HG03025 (cell line): ENCODE data around the gene SCFD2.

ENCODE experiments used
- ATAC-seq: cut with Tn5 transposase; IDR thresholded peaks from one replicate; pipeline ENCODE4 v1.9.1; 2021; ENCODE audit warnings: mild to moderate bottlenecking, moderate library complexity; ENCODE audit not compliant: unreplicated experiment, low FRiP score

Gene SCFD2

GRCh38 chr4:52873861-52874343 lies 492.0 kb downstream of the SCFD2 start:
- ATAC-seq = no peak

DNA sequence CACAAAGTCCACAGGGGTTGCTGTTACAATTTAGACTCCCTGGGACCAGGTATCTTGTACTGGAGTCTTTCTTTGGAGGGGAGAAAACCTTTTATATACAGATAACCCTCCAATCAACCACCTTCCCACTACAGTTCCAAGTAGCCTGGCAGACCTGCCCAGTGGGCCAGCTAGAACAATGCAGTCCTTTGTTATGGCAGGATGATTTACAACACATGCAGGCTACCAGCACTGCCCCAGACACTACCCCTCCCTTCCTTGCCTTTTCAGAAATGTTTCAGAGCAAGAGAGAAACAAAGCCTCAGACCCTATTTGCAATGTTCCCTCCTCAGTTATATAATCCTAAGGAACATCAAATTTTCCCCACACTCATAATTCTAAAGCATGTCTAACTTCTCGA lies 492.7 kb downstream of the SCFD2 start:
- no peak for ATAC-seq

DNA sequence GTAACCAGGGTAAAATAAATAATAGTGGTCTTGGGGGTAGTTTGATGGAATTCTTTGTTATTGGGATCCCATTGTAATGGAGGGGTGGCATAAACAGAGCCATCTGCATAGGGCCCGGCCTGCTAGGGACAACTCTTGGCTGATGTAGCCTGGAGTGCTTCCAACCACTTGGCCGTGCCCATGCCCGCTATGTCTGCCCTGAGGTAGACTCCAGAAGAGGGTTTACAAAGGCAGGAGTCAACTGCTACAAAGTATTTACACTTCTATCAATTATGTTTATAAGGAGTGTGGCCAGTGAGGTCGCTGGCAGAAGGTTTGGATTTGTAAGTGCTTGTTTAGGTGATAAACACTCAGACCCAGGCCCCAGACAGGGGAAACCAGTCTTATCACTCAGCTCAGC lies 495.6 kb downstream of the SCFD2 start:
- ATAC-seq = no peak

GRCh38 chr4:52869656-52870055 lies 496.2 kb downstream of the SCFD2 start:
- ATAC-seq = no peak

- ATAC-seq = no peak
Measured at GRCh38 chr4:52869196-52869595, 496.7 kb downstream of the SCFD2 start.

- ATAC-seq = no peak
Measured at GRCh38 chr4:52868133-52868532, 497.7 kb downstream of the SCFD2 start.

DNA sequence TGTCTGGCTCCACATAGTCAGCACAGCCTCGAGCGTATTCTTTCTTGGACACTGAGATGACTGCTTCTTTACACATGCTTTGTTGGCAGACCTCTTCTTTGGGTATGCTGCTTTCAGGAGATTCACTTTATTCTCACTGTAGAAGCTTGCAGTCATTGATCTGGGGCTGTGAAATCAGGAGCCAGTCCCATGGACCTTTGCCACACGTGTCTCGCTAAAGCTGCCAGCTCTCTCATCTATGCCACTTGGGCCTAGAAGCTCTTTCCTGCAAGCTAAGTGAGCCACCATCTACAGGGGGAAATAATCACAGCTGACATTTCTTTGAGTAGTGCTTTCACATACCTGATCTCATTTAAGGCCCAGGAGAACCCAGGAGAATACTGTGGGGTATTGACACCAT lies 498.7 kb downstream of the SCFD2 start:
- ATAC-seq = no peak

GRCh38 chr4:52866734-52867133 lies 499.1 kb downstream of the SCFD2 start:
- ATAC-seq = no peak

DNA sequence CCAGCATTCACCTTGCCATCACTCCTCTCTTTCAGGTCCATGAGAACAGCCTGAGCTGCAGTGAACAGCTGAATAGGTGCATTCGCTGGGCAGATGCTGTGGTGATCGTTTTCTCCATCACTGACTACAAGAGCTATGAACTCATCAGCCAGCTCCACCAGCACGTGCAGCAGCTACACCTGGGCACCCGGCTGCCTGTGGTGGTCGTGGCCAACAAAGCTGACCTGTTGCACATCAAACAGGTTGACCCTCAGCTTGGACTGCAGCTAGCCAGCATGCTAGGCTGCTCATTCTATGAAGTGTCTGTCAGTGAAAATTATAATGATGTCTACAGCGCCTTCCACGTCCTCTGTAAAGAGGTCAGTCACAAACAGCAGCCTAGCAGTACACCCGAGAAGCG lies 500.6 kb downstream of the SCFD2 start:
- no peak for ATAC-seq

DNA sequence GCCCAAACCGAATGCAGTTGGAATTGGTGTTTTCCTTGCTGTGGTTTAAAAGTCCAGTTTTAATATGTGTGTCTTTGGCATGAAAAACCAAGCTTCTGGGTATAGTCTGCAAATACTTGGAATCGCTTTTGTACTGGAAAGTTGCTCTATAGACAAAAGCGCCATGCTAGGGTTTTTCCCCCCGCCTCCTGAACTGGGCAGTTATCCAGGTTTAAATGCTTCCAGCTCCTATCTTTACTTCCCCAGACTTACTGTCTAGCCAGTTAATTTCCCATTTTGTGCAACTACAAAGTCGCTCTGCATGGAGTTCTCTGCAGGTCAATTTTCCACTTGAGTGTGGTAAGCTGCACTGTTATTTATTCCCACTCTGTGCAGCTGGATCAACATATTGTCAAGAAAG lies 501.1 kb downstream of the SCFD2 start:
- ATAC-seq = no peak

GRCh38 chr4:52863324-52863723 lies 502.5 kb downstream of the SCFD2 start:
- no peak for ATAC-seq

GRCh38 chr4:52862639-52863161 lies 503.2 kb downstream of the SCFD2 start:
- no peak for ATAC-seq

- ATAC-seq = peak; percentile 96
Measured at GRCh38 chr4:52861879-52862616, 503.8 kb downstream of the SCFD2 start, which contains the start of gene RASL11B. RASL11B (plus strand) TSS chr4:52862317; CDS start chr4:52862508, 191 bp downstream.

DNA sequence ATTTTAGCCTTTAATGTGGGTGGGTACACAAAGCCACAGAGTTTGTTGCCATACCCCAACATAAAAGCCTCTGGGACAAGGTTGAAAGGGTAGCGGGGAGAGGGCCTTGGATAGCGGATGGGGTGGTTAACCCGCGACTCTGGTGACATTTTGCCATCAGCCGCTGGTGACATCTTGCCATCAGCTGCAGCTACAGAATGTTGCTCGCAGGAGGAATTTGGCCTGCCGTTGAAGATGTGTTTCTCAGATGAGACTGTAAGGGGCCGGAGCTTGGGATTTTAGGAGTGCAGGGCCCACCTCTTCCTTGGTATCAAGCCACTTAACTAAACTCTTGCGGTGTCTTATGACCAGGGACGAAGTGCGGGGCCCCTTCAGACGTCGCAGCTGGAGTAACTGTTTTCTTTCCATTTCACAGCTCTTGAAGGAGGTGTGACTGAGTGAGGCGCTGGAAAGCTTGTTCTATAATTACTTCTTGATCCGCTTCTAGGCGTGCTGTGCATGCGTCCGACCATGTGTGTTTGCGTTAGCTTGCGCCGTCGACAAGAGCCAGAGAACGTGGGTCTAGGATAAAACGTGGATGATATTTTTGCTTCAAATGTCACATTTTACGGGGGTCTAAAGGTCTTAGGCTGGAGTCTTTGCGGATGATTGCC lies 504.6 kb downstream of the SCFD2 start:
- no peak for ATAC-seq

GRCh38 chr4:52860361-52860760 lies 505.5 kb downstream of the SCFD2 start:
- ATAC-seq = no peak

GRCh38 chr4:52856801-52857200 lies 509.1 kb downstream of the SCFD2 start:
- no peak for ATAC-seq

DNA sequence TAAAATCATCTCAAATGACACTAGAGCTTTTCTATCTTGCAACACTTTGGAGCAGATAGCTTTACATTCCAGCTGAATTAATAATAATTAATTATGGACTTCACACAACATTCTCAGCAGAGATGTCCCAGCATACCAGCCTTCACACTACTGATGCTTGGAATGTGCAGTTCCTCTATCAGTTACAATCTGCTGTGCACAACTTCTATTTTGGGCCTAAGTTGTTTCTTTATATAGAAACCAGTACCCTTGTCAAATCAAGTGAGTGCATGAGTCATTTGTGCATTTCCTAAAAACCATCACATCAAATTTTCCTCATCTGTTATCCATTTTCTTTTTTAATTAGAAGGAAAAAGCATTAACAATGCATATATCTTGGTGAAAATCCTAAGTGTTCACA lies 512.5 kb downstream of the SCFD2 start:
- ATAC-seq = no peak

DNA sequence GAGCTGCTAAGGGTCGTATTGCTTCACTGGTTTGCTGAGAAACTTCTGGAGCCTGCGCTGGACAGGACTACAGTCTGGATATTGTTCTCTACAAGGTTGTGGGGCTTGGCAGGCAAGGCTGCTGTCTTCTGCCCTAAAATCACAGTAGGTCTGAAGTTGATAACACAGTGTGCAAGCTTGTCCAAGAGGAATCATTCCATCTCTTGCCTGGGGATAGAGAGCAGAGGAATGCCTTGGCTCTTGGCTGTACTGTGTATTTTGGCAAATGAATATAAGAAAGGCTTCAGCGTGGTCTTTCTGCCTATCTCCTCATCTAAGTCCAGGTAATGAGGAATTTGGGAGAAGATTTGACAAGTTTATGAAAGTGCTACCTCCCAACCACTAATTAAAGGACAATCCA lies 513.1 kb downstream of the SCFD2 start:
- no peak for ATAC-seq

DNA sequence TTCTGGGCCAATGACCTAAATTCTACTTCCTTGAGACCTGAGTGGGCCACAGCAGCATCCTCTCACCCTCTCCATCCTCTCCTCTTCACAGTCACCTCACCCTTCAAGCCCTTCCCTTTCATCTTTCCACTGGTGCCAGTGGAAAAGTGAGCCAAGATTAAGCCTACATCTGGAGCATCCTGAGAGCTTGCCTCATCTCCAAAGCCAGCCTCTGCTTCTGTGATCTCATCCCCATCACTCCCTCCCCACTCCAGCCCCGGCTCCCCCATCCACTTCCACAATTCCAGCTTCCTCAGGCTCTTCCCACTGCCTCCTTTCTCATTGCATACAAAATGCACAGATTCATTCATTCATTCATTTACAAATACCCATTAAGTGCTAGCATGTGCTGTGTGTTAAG lies 513.8 kb downstream of the SCFD2 start:
- ATAC-seq = no peak

DNA sequence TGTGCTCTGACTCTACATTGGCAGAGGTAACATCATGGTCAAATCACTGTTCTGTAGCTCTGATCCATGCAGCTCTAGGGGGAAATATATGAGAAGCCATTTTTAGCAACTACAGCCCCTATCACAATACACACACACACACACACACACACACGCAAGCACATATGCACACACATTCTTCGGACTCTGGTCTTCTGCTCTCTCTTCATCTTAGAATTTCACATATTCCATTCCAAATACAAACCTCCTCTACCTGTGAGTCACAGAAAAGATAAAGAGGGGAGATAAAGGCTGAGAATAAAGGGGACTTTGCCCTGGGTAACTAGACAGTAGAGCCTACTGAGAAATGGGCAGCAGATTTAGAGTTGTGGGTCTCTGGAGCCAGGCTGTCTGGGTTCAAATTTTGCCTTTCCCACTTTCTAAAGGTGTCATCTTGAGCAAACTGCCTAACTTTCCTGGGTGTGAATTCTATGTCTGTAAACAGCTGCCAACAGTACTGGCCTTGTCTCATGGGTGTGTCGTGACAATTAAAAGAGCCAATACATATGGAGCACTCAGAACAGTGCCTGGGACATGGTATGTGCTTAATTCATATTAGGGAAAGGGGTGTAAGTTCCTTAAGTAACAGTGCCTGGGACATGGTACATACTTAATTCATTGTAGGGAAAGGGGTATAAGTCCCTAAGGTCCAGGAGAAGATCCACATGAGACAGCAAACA lies 515.3 kb downstream of the SCFD2 start:
- no peak for ATAC-seq

- ATAC-seq = no peak
Measured at GRCh38 chr4:52848254-52848653, 517.6 kb downstream of the SCFD2 start.
